Endodermal cell (in vitro differentiated cells): ENCODE measurements around the gene ANKRD27. TPM values are rescaled to one million over a fixed set of nuclear protein-coding genes. Genes with fewer than 3 reads are reported as not detected.

ENCODE experiments used
- DNase-seq: peaks from one replicate; pipeline ENCODE4 v3.0.0-alpha.2; 2017
- H3K27ac ChIP-seq: 2 replicates; pipeline ENCODE4 v1.5.1; 2013; ENCODE audit warnings: mild to moderate bottlenecking, low read depth, low read length, moderate library complexity
- H3K27me3 ChIP-seq: 2 replicates; pipeline ENCODE4 v1.6.1; 2013; ENCODE audit warnings: mild to moderate bottlenecking, low read length, moderate library complexity; ENCODE audit not compliant: insufficient read depth, control insufficient read depth, poor library complexity, severe bottlenecking
- H3K36me3 ChIP-seq: 2 replicates; pipeline ENCODE4 v1.7.0; 2013; ENCODE audit warnings: mild to moderate bottlenecking, low read length, moderate library complexity; ENCODE audit not compliant: control insufficient read depth, insufficient read depth
- H3K4me1 ChIP-seq: one replicate; pipeline ENCODE4 v1.7.0; 2013; ENCODE audit warnings: low read length; ENCODE audit not compliant: control insufficient read depth, insufficient read depth
- H3K4me3 ChIP-seq: 2 replicates; pipeline ENCODE4 v1.5.1; 2013; ENCODE audit warnings: mild to moderate bottlenecking, low read length, moderate library complexity
- H3K9ac ChIP-seq: 2 replicates; pipeline ENCODE4 v1.6.1; 2013; ENCODE audit warnings: mild to moderate bottlenecking, low read length, moderate library complexity; ENCODE audit not compliant: poor library complexity, severe bottlenecking; ENCODE audit errors: extremely low read depth
- H3K9me3 ChIP-seq: 2 replicates; pipeline ENCODE4 v1.6.1; 2013; ENCODE audit warnings: mild to moderate bottlenecking, low read length, moderate library complexity; ENCODE audit not compliant: control insufficient read depth
- H3K27ac Mint-ChIP-seq: 2 replicates; pipeline ENCODE4 v1.8.0; 2020; ENCODE audit warnings: mixed read lengths
- H3K27me3 Mint-ChIP-seq: 2 replicates; pipeline ENCODE4 v1.8.0; 2021; ENCODE audit warnings: mild to moderate bottlenecking, mixed read lengths; ENCODE audit not compliant: insufficient read depth
- H3K36me3 Mint-ChIP-seq: 2 replicates; pipeline ENCODE4 v1.8.0; 2020; ENCODE audit warnings: low read depth, mixed read lengths
- H3K4me1 Mint-ChIP-seq: 2 replicates; pipeline ENCODE4 v1.8.0; 2020; ENCODE audit warnings: mixed read lengths
- H3K4me3 Mint-ChIP-seq: 2 replicates; pipeline ENCODE4 v1.8.0; 2020; ENCODE audit warnings: mild to moderate bottlenecking, moderate library complexity, mixed read lengths
- H3K9me3 Mint-ChIP-seq: 2 replicates; pipeline ENCODE4 v1.8.0; 2020; ENCODE audit warnings: mild to moderate bottlenecking, mixed read lengths
- WGBS, 2 experiments: methylation state at CpG; one replicate each; pipeline versions ENCODE4 v1.1.5 to v1.1.7; 2013; ENCODE audit warnings: missing lambda C conversion rate in 2 of 2, mixed read lengths in 1 of 2; ENCODE audit not compliant: insufficient coverage in 1 of 2, insufficient read length in 1 of 2; 5-methylcytosine and 5-hydroxymethylcytosine counted together
- total RNA-seq, 2 donors: library from RNA; stranded (reverse); fragmentation: NEBNext Ultra II Directional in 1 of 2; extraction: Animal tissue kit (Norgen Biotek cat#: 25700) in 1 of 2; gene quantifications; 2 replicates in 1 of 2; 3 replicates in 1 of 2; pipeline ENCODE4 v1.2.1, GENCODE V29; 2021
- TF ChIP-seq, protein P1 (sequence below): fragments of 200-600 bp; sonication (generic); conservative IDR thresholded peaks from 2 replicates; pipeline ENCODE4 v1.5.0; 2021; ENCODE audit warnings: antibody characterized with exemption, mild to moderate bottlenecking

Gene ANKRD27
- total RNA-seq, 2 donors from 2014 or later: 35.1 to 35.9 TPM

DNA sequence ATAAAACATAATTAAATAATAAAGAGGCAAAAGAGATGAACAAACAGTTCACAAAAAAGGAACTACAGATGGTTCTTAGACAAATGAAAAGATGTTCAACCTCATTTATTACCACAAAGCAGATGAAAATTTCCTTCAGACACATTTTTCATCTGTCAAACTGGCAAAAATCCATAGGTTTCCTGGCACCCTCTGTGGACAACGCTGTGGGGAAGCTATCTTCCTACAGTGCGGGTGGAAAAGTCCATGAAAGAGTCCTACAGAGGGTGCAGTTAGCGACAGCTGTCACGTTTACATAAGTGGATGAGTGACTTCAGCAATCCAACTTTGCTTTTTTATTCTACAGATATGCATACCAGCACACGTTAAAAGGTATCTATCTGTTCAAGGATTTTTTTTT, 124.3 kb downstream of the ANKRD27 start:
- no peaks in the 10 kb centered on the region for H3K36me3 Mint-ChIP-seq
- no peaks in the 10 kb centered on the region for H3K4me1 Mint-ChIP-seq
- TF ChIP-seq, protein P1, sequence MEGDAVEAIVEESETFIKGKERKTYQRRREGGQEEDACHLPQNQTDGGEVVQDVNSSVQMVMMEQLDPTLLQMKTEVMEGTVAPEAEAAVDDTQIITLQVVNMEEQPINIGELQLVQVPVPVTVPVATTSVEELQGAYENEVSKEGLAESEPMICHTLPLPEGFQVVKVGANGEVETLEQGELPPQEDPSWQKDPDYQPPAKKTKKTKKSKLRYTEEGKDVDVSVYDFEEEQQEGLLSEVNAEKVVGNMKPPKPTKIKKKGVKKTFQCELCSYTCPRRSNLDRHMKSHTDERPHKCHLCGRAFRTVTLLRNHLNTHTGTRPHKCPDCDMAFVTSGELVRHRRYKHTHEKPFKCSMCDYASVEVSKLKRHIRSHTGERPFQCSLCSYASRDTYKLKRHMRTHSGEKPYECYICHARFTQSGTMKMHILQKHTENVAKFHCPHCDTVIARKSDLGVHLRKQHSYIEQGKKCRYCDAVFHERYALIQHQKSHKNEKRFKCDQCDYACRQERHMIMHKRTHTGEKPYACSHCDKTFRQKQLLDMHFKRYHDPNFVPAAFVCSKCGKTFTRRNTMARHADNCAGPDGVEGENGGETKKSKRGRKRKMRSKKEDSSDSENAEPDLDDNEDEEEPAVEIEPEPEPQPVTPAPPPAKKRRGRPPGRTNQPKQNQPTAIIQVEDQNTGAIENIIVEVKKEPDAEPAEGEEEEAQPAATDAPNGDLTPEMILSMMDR: no peak
- H3K27me3 ChIP-seq: no peaks in the 10 kb centered on the region
- no peak overlapping the region for H3K4me3 Mint-ChIP-seq
- H3K4me3 ChIP-seq: no peak overlapping the region
- 90% methylated on average over 5 of the region's 5 CpGs; no CpG with 5 or more reads in 1 of the 2 experiments for WGBS, 2 experiments
- no peaks in the 10 kb centered on the region for H3K36me3 ChIP-seq
- H3K9me3 Mint-ChIP-seq: no peaks in the 10 kb centered on the region
- H3K9me3 ChIP-seq: no peaks in the 10 kb centered on the region
- H3K9ac ChIP-seq: no peak overlapping the region
- no peaks in the 10 kb centered on the region for H3K27me3 Mint-ChIP-seq
- no peak overlapping the region for H3K27ac Mint-ChIP-seq
- no peaks in the 10 kb centered on the region for H3K4me1 ChIP-seq
- DNase-seq: no peak
- H3K27ac ChIP-seq: no peak overlapping the region

Other genes starting within 250 kb of the ANKRD27 start
- gene PDCD5, start 94.0 kb downstream of the ANKRD27 start, total RNA-seq: 100 to 1,000 TPM; 100 to 102 TPM
- gene RGS9BP, start 668 bp upstream of the ANKRD27 start, total RNA-seq: not detected
- gene NUDT19, start 16.6 kb upstream of the ANKRD27 start, total RNA-seq: 1 to 10 TPM; 5.8 to 6.8 TPM
- under 1 TPM; 0.20 to 0.84 TPM for gene TDRD12, start 44.6 kb upstream of the ANKRD27 start, total RNA-seq
- gene SLC7A9, start 194.6 kb upstream of the ANKRD27 start, total RNA-seq: under 1 TPM in 1 of 2 donors, not detected in 1; 0.18 TPM